Gastroesophageal sphincter (tissue), 4 donors: ENCODE results near the gene NEU4. TPM values are rescaled to one million over a fixed set of nuclear protein-coding genes. Genes with fewer than 3 reads are reported as not detected.
"Not testable (repeated sequence)": the region's sequence is repeated elsewhere in the genome, so short reads cannot be mapped to it uniquely, and the experiment has no call there.

Experiments used
- ATAC-seq: fragments of 150-250 bp; one replicate; pipeline ENCODE4 v1.9.1; 2016; ENCODE audit warnings: mild to moderate bottlenecking, moderate library complexity
- H3K27ac ChIP-seq, 4 donors: fragments of 200-600 bp; sonication (generic) in 3 of 4; 1 replicate in 3 of 4; 2 replicates in 1 of 4; pipeline ENCODE4 v1.5.1; 2016 to 2019
- H3K27me3 ChIP-seq: fragments of 200-600 bp; sonication (generic); one replicate; pipeline ENCODE4 v1.5.1; 2019
- H3K36me3 ChIP-seq, 2 donors: fragments of 200-600 bp; sonication (generic); one replicate each; pipeline ENCODE4 v1.5.1; 2019; ENCODE audit warnings: control low read depth in 1 of 2
- H3K4me1 ChIP-seq, 3 donors: fragments of 200-600 bp; sonication (generic); 1 replicate in 2 of 3; 2 replicates in 1 of 3; pipeline ENCODE4 v1.5.1; 2016 to 2019; ENCODE audit warnings: control low read depth in 2 of 3
- H3K4me3 ChIP-seq, 2 donors: fragments of 200-600 bp; sonication (generic); one replicate each; pipeline ENCODE4 v1.5.1; 2019; ENCODE audit warnings: mild to moderate bottlenecking in 1 of 2, moderate library complexity in 1 of 2
- H3K9me3 ChIP-seq, 3 donors: fragments of 200-600 bp; sonication (generic); one replicate each; pipeline ENCODE4 v1.5.1; 2017 to 2019; ENCODE audit warnings: control low read depth in 2 of 3
- EP300 ChIP-seq: sonication (generic); formaldehyde crosslinking; IDR thresholded peaks from one replicate; pipeline ENCODE4 v1.6.1; 2017; ENCODE audit warnings: antibody characterized with exemption, mild to moderate bottlenecking
- POLR2A ChIP-seq, 2 donors: fragments of 450-650 bp; IDR thresholded peaks; one replicate each; pipeline ENCODE4 v1.6.1; 2017; ENCODE audit warnings: antibody characterized with exemption in 2 of 2, mild to moderate bottlenecking in 2 of 2, moderate library complexity in 1 of 2
- POLR2AphosphoS5 ChIP-seq: sonication (generic); formaldehyde crosslinking; IDR thresholded peaks from one replicate; pipeline ENCODE4 v1.6.1; 2017; ENCODE audit warnings: antibody characterized with exemption
- WGBS, 2 donors: methylation state at CpG; one replicate each; pipeline ENCODE4 v1.1.5; 2018; ENCODE audit warnings: low coverage in 1 of 2; 5-methylcytosine and 5-hydroxymethylcytosine counted together
- total RNA-seq, 4 donors: library from RNA; depleted of rRNA; stranded (reverse); fragments of >200 nt; gene quantifications; one replicate each; pipeline ENCODE4 v1.1.0, GENCODE V29; 2016
- TF ChIP-seq, protein P1 (sequence below), 4 experiments: fragments of 200-600 bp in 2 of 4; fragments of 450-650 bp in 2 of 4; sonication (generic) in 1 of 4; IDR thresholded peaks; one replicate each; pipeline ENCODE4 v1.5.1; 2017 to 2019; ENCODE audit warnings: antibody characterized with exemption in 4 of 4, mild to moderate bottlenecking in 2 of 4, moderate library complexity in 2 of 4

Gene NEU4
- total RNA-seq, 4 donors from 2014 or later, result 0.47 to 2.0 TPM; not detected in 2

DNA sequence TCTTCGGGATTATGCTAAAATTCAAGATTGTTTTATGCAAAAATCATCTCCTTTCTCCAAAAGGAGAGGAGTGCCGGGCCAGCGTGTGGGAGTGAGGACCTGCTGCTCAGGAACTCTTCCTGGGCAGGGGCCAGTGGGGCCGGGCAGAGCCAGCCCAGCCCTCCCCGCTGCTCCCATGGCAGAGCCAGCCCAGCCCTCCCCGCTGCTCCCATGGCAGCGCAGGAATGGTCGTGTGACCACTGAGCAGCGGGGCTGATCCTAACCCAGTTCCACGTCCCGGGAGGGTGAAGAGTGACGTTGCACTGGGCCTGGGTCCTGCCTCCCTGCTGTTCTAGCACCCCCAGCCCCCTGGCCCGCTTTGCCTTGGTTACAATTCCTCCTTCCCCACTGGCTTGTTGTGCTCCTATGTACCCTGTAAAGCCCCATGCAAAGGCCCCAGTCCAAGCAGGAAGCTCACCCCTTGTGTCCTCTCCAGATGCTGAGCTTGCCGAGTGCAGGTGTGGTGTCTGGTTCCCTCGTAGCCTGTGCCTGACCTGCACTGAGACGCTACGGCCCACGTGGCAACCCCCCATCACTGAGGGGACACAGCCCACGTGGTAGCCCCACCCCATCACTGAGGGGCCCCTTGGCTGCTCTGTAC, 11.4 kb upstream of the NEU4 start:
- H3K27ac ChIP-seq, result no peak overlapping the region
- H3K27me3 ChIP-seq, result peaks cover 57% of the 10 kb centered on the region
- no peak overlapping the region for H3K4me3 ChIP-seq
- no peaks in the 10 kb centered on the region for H3K36me3 ChIP-seq
- no peaks in the 10 kb centered on the region for H3K4me1 ChIP-seq
- TF ChIP-seq EP300 (no peak), POLR2AphosphoS5 (no peak), POLR2A (IDR thresholded peaks at IDR 0.05) (no peak)
- TF ChIP-seq, protein P1, sequence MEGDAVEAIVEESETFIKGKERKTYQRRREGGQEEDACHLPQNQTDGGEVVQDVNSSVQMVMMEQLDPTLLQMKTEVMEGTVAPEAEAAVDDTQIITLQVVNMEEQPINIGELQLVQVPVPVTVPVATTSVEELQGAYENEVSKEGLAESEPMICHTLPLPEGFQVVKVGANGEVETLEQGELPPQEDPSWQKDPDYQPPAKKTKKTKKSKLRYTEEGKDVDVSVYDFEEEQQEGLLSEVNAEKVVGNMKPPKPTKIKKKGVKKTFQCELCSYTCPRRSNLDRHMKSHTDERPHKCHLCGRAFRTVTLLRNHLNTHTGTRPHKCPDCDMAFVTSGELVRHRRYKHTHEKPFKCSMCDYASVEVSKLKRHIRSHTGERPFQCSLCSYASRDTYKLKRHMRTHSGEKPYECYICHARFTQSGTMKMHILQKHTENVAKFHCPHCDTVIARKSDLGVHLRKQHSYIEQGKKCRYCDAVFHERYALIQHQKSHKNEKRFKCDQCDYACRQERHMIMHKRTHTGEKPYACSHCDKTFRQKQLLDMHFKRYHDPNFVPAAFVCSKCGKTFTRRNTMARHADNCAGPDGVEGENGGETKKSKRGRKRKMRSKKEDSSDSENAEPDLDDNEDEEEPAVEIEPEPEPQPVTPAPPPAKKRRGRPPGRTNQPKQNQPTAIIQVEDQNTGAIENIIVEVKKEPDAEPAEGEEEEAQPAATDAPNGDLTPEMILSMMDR (IDR thresholded peaks at IDR 0.05), result no peak
- no peaks in the 10 kb centered on the region for H3K9me3 ChIP-seq
- no peak for ATAC-seq
- WGBS, 2 donors, result 73% methylated on average over 4 of the region's 19 CpGs; no CpG with 5 or more reads in 1 of the 2 donors

DNA sequence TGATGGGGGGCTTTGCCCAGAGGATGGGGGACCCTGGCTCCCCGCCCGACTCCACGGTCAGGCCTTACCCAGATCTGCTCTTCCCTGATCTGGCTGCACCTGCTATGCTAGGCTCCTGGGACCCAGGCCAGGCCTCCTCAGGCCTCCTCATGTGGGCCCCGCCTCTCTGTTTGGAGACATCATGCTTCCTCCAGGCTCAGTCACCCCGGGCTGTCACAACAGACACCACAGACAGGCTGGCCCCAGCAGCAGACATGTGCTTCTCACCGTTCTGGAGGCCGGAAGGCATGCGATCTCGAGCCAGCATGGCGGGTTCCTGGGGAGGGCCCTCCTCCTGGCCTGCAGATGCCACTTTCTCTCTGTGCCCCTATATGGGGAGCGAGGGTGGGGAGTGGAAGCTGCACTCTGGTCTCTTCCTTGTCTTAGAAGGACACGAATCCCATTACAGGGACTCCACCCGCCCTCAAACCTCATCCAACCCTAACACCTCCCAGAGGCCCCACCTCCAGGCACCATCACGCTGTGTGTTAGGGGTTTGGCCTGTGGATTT, 10.8 kb upstream of the NEU4 start:
- Histone ChIP-seq H3K27me3 (peaks cover 63% of the 10 kb centered on the region), H3K9me3 (no peaks in the 10 kb centered on the region), H3K4me1 (peaks cover 0 to 4% (median under 1%) of the 10 kb centered on the region in 3 donors), H3K36me3 (no peaks in the 10 kb centered on the region), H3K4me3 (no peak overlapping the region), H3K27ac (no peak overlapping the region)
- no peak for ATAC-seq
- WGBS, 2 donors, result no CpG with 5 or more reads among the region's 14 CpGs
- no peak for TF ChIP-seq EP300
- TF ChIP-seq POLR2A (IDR thresholded peaks at IDR 0.05), result no peak
- TF ChIP-seq POLR2AphosphoS5, result no peak
- TF ChIP-seq, protein P1 (IDR thresholded peaks at IDR 0.05), result no peak

DNA sequence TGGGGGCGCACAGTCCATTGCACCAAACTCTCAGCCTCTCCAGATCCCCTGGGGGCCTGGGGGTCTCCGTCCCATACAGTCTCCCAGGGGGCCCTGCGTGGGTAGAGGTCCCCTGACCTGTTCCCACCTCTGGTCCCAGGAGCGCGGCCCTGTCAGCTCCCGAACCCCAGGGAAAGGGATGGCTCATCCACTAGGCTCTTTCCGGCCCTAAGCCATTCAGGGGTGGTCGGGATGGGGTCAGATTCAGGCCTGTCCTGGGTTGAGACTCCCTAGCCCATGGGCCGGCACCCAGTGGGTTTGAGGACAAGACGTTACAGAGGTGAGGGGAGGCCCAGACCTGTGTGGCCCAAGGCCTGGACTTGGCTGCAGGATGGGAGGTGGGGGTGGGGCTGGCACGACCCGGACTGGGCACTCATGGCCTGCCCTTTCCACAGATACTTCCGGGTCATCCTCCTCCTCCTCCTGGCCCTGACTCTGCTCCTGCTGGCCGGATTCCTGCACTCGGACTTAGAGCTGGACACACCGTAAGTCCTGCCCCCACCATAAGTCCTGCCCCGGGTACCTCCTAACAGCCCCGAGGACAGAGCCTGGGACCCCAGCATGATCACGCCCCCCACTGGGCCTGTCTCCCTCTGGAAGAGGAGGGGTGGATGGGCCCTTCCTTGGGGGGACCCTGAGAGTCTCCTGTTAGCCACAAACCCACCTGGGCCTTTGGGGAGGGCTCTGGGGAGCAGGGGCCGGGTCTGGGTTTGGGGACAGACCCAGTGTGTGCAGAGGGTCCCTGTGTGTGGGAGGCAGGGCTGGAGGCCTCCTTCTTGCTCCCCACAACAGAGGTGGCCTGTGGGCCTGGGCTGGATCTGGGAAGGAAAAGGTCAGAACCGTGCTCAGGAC, 10.1 kb upstream of the NEU4 start:
- no CpG with 5 or more reads among the region's 21 CpGs for WGBS, 2 donors
- Histone ChIP-seq H3K4me3 (no peak overlapping the region), H3K27ac (no peak overlapping the region), H3K9me3 (no peaks in the 10 kb centered on the region), H3K36me3 (no peaks in the 10 kb centered on the region), H3K4me1 (peaks cover 0 to 11% (median 7%) of the 10 kb centered on the region in 3 donors), H3K27me3 (peaks cover 70% of the 10 kb centered on the region)
- no peak for TF ChIP-seq POLR2AphosphoS5
- no peak for TF ChIP-seq POLR2A (IDR thresholded peaks at IDR 0.05)
- TF ChIP-seq, protein P1 (IDR thresholded peaks at IDR 0.05), result no peak
- TF ChIP-seq EP300, result no peak
- no peak for ATAC-seq

DNA sequence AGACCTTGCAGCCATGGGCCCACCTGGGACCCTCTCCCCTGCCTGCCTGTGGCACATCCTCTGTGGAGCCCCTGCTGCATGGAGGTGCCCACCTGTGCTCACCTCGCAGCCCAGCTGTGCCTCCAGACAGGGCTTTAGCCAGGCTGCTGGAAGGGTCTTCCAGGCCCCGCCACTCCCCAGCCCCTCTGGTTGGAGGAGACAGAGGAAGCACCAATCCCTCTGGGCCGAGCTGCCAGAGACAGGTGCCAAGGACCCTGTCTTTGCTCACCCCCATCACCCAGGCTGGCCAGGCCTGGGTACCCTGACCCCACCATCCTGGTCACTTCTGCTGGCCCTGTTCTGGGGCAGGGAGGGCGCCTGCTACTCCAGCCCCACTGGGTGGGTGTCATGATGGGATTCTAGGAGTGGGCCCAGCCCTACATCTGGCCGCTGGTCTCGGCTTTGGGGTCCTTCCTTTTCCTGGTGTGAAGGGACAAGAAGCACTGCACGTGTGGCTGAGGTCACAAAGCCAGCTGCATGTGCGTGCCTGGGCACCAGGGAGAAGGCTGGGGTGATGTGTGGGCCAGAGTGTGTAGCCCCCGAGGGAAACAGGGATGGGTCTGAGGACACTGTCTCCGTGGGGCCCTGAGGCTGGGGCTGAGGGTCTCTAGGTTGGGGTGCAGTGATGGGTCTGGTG, 9.3 kb upstream of the NEU4 start:
- H3K27ac ChIP-seq, result no peak overlapping the region
- TF ChIP-seq POLR2A (IDR thresholded peaks at IDR 0.05) (no peak), POLR2AphosphoS5 (no peak), EP300 (no peak)
- TF ChIP-seq, protein P1 (IDR thresholded peaks at IDR 0.05), result no peak
- no peaks in the 10 kb centered on the region for H3K9me3 ChIP-seq
- no peak overlapping the region for H3K4me3 ChIP-seq
- H3K36me3 ChIP-seq, result no peaks in the 10 kb centered on the region
- no peak for ATAC-seq
- H3K27me3 ChIP-seq, result peaks cover 78% of the 10 kb centered on the region
- peaks cover 0 to 19% (median 13%) of the 10 kb centered on the region in 3 donors for H3K4me1 ChIP-seq
- WGBS, 2 donors, result no CpG with 5 or more reads among the region's 10 CpGs

DNA sequence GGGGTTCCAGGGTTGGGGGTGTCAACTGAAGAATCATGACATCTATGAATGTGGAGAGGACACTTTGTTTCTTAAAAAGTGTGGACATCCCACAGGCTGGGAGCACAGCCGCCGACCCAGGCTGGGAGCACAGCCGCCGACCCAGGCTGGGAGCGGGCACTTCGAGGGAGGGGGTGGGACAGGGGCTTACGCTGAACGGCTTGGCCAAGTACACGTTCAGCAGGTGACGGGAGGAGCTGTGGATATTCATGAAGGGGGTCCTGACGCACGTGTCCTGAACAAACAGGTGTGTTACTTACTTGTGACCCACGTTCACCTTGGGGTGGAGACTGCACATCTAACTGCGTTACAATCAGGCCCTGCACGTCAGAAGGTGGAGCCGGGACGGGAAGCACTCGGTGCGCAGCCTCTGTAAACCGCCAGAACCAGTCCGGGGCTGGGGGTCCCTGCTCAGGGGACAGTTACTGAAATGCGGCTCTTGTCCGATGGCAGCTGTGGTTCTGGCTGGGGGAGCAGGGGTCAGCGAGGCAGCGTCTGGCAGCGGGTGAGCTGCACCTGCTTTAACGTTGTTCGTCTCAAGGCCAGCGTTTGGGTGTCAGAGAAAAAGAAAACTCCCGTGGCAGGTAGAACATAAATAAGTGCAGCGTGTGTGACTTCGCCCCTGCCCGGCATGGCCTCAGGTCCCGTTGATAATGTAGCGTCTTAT, 8.6 kb upstream of the NEU4 start:
- not testable (repeated sequence) for H3K36me3 ChIP-seq, H3K4me3 ChIP-seq, ATAC-seq, H3K27ac ChIP-seq, H3K9me3 ChIP-seq
- H3K4me1 ChIP-seq, result peaks cover 0 to 23% (median 13%) of the 10 kb centered on the region in 3 donors
- WGBS, 2 donors, result 69 to 88% methylated on average over 4 to 21 of the region's 35 CpGs
- peaks cover 77% of the 10 kb centered on the region for H3K27me3 ChIP-seq
